Prostate gland (tissue), 2 donors: ENCODE results near the gene TNK2.

Source experiments
- CTCF ChIP-seq, 4 experiments: fragments of 200-600 bp in 2 of 4; fragments of 450-650 bp in 2 of 4; sonication (generic) in 2 of 4; IDR thresholded peaks; 1 replicate in 3 of 4; 2 replicates in 1 of 4; pipeline ENCODE4 v1.5.1; 2016 to 2019; ENCODE audit warnings: antibody characterized with exemption in 4 of 4, mild to moderate bottlenecking in 2 of 4, moderate library complexity in 2 of 4
- POLR2A ChIP-seq: fragments of 450-650 bp; IDR thresholded peaks from one replicate; pipeline ENCODE4 v1.6.1; 2016; ENCODE audit warnings: antibody characterized with exemption, mild to moderate bottlenecking
- POLR2AphosphoS5 ChIP-seq: sonication (generic); formaldehyde crosslinking; IDR thresholded peaks from one replicate; pipeline ENCODE4 v1.6.1; 2017; ENCODE audit warnings: antibody characterized with exemption

GRCh38 chr3:195907684-195907933, 742 bp downstream of the TNK2 start:
- TF ChIP-seq CTCF (IDR thresholded peaks at IDR 0.05) (no peak), POLR2A (no peak), POLR2AphosphoS5 (no peak)
